SH-SY5Y (cell line): Measurements from ENCODE around the gene UBR2.

Experiments used
- GATA2 ChIP-seq: IDR thresholded peaks from 2 replicates; pipeline ENCODE4 v1.6.1; 2011; ENCODE audit warnings: mild to moderate bottlenecking, low read depth, low read length
- GATA3 ChIP-seq: IDR thresholded peaks from 2 replicates; pipeline ENCODE4 v1.6.1; 2011; ENCODE audit warnings: low read depth, mild to moderate bottlenecking, low read length, moderate library complexity

UBR2 gene

GRCh38 chr6:42566614-42567208, 2.9 kb downstream of the UBR2 start:
- no peak for TF ChIP-seq GATA2
- no peak for TF ChIP-seq GATA3

DNA sequence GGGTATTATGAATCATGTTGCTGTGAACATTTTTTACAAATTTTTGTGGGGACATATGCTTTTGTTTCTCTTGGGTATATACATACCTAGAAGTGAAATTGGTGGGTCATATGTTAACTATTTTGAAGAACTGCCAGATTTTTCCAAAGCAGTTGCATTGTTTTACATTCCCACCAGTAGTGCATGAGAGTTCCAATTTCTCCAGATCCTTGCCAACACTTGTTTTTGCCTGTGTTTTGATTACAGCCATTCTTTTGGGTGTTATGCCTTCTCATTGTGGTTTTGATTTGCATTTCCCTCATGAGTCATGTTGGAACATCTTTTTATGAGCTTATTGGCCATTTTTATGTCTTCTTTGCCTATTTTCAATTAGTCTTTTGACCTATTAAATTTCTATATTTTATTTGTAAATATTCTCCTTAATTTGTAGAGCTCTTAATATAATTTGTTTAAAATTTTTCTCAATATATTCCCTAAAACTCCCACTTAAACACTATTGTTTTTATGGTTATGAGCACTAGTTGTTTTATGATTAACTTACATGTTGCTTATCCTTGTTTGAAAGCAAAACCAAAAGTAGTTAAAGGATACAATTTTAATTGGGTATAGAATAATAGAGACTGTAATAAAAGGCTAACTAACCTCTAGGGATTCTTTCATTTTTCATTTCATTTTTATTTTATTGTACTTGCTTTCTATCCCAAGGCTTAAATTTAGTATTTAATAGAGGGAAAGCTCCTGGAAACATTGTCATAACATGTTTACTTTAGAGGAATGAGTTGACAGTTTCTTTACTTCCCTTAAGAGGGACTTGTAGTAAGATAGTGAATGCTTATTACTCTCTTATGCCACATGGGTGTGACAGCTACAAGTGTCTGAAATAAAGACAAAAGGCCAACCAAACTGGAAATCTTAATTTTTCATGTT, 5.5 kb downstream of the UBR2 start:
- TF ChIP-seq GATA2: no peak
- no peak for TF ChIP-seq GATA3

GRCh38 chr6:42571611-42572342, 7.9 kb downstream of the UBR2 start:
- TF ChIP-seq GATA2 (no peak), GATA3 (no peak)

- no peak for TF ChIP-seq GATA3
- no peak for TF ChIP-seq GATA2
Measured at GRCh38 chr6:42572523-42572922, 8.7 kb downstream of the UBR2 start.

GRCh38 chr6:42598300-42598699, 34.5 kb downstream of the UBR2 start:
- TF ChIP-seq GATA3 (no peak), GATA2 (no peak)

DNA sequence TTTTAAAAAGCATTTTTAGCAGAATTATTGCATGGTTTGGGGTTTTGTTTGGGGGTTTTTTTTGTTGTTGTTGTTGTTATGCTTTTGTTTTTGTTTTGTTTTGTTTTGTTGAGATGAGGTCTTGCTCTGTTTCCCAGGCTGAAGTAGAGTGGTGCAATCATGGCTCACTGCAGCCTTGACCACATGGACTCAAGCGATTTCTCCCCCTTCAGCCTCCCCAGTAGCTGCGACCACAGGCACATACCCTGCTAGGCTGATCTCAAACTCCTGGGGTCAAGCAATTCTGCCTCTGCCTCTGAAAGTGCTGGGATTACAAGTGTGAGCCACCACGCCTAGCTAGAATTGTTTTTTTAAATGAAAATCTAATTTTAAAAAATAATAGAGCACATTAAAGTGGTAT, 35.7 kb downstream of the UBR2 start:
- no peak for TF ChIP-seq GATA3
- no peak for TF ChIP-seq GATA2

DNA sequence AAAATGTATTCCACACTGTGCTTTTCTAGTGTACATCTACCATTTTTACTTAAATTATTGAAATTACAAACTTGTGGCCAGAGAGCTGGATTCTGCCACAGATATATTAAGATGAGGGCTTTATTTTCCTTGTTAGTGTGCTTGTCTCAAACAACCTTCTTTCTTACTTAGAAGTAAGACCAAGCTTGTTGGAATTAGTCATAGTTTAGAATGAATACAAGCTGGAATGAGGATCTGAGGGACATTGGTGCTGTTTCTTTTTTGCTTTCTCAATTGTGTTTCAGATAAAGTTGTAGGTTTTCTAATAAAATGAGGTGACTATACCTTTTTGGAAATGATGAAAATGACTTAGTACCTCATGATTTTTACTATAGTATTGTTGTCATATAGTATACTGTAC, 40.3 kb downstream of the UBR2 start:
- TF ChIP-seq GATA3 (no peak), GATA2 (no peak)

DNA sequence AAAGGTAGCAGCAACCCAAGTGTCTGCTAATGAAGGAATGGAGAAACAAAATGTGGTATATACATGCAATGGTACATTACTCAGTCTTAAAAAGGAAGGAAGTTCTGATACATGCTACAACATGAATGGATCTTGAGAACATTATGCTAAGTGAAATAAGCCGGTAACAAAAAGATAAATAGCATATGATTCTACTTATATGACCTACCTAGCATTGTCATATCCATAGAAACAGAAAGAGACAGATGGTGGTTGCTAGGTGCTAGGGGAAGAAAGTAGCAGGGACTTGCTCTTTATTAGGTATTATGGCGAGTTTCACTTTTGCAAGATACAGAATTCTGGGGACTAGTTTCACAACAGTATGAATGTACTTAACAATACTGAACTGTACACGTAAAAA, 46.6 kb downstream of the UBR2 start:
- TF ChIP-seq GATA3: no peak
- TF ChIP-seq GATA2: no peak

- no peak for TF ChIP-seq GATA2
- TF ChIP-seq GATA3: no peak
Measured at GRCh38 chr6:42615518-42615917, 51.7 kb downstream of the UBR2 start.

- TF ChIP-seq GATA3 (no peak), GATA2 (no peak)
Measured at GRCh38 chr6:42616716-42617115, 52.9 kb downstream of the UBR2 start.

- no peak for TF ChIP-seq GATA3
Measured at GRCh38 chr6:42618105-42618504, 54.3 kb downstream of the UBR2 start.

DNA sequence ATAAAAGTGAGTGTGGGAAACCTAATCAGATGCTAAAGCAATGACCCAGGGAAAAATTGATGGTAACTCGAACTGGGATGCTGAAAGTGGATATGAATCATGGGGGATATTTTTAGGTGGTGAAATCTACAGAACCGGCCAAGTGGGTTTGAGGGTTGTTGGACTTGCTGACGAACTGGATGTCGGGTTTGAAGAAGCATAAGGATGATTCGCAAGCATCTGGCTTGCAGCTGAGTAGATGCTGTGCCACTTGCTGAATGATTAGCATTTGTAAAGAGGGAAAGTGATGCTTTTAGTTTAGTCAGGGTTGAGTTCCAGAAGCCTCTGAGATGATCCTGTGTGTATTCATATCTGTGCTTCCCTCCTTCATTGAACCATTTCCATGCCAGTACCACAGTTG, 54.9 kb downstream of the UBR2 start:
- TF ChIP-seq GATA3 (no peak), GATA2 (no peak)

- no peak for TF ChIP-seq GATA3
- no peak for TF ChIP-seq GATA2
Measured at GRCh38 chr6:42619963-42620362, 56.1 kb downstream of the UBR2 start.

GRCh38 chr6:42624601-42625000, 60.8 kb downstream of the UBR2 start:
- TF ChIP-seq GATA3 (no peak), GATA2 (no peak)
